ENCODE data around the gene SECISBP2. TPM values are rescaled to one million over a fixed set of nuclear protein-coding genes. Genes with fewer than 3 reads are reported as not detected.
"Not testable (repeated sequence)": the region's sequence is repeated elsewhere in the genome, so short reads cannot be mapped to it uniquely, and the experiment has no call there.

Gene SECISBP2
- total and polyA plus RNA-seq, 2 of the 13 experiments (the other 11 are each of a cell fraction or from before 2014, with no cell fraction given), result 32.4 to 38.0 TPM

DNA sequence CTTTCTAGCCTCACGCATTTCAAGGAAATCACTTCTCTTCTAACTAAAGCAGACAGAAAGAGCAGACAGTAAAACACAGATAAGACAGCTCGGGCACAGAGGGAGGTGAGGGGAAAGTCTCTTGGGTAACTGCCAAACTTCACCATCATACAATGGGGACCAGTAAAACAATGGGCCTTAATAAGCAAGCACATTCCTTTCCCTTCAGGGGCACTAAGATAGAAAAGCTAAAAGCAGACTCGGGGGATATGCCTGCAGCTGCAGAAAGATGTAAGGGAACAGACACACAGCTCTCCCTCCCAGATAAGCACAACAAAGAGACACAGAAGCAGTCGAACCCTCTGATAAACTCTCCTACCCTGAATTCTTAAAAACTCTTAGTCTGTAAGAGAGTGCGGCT lies 22.9 kb upstream of the SECISBP2 start:
- Histone ChIP-seq H3K4me3 (replicated peaks in 1 of 3; ENCODE audit: insufficient read depth in 1 of 3, low read depth in 2 of 3, low read length in 3 of 3) (no peak overlapping the region), H3K4me2 (ENCODE audit: low read depth, low read length) (no peak overlapping the region), H3K36me3 (replicated peaks in 1 of 2; ENCODE audit: control insufficient read depth in 1 of 2, insufficient read depth in 2 of 2, low read length in 2 of 2) (no peaks in the 10 kb centered on the region), H3K27ac (ENCODE audit: extremely low read length, insufficient read depth, low read length) (no peak overlapping the region), H3K27me3 (ENCODE audit: control insufficient read depth in 1 of 2, insufficient read depth in 2 of 2, low read length in 2 of 2) (no peaks in the 10 kb centered on the region), H2AFZ (ENCODE audit: low read length) (no peak overlapping the region), H3K4me1 (ENCODE audit: insufficient read depth, low read length) (no peaks in the 10 kb centered on the region), H3K9ac (ENCODE audit: insufficient read depth, low read depth, low read length) (no peak overlapping the region), H3K9me3 (ENCODE audit: low read length) (no peaks in the 10 kb centered on the region), H4K20me1 (ENCODE audit: insufficient read depth, low read length) (no peaks in the 10 kb centered on the region), H3K79me2 (ENCODE audit: insufficient read depth, low read length) (no peaks in the 10 kb centered on the region)
- ChIA-PET POLR2A (no interaction called here), CTCF (ENCODE audit: low intra/inter-chr PET ratio, low total read pairs) (no interaction called here)
- TF ChIP-seq, protein P1, sequence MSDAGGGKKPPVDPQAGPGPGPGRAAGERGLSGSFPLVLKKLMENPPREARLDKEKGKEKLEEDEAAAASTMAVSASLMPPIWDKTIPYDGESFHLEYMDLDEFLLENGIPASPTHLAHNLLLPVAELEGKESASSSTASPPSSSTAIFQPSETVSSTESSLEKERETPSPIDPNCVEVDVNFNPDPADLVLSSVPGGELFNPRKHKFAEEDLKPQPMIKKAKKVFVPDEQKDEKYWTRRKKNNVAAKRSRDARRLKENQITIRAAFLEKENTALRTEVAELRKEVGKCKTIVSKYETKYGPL (CRISPR knock-in tag; IDR thresholded peaks at IDR 0.05), result no peak
- TF ChIP-seq, protein P2, sequence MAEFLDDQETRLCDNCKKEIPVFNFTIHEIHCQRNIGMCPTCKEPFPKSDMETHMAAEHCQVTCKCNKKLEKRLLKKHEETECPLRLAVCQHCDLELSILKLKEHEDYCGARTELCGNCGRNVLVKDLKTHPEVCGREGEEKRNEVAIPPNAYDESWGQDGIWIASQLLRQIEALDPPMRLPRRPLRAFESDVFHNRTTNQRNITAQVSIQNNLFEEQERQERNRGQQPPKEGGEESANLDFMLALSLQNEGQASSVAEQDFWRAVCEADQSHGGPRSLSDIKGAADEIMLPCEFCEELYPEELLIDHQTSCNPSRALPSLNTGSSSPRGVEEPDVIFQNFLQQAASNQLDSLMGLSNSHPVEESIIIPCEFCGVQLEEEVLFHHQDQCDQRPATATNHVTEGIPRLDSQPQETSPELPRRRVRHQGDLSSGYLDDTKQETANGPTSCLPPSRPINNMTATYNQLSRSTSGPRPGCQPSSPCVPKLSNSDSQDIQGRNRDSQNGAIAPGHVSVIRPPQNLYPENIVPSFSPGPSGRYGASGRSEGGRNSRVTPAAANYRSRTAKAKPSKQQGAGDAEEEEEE (CRISPR knock-in tag; IDR thresholded peaks at IDR 0.05; ENCODE audit: borderline replicate concordance), result no peak
- TF ChIP-seq STAG1 (CRISPR knock-in tag; IDR thresholded peaks at IDR 0.05) (no peak), HHEX (CRISPR knock-in tag; IDR thresholded peaks at IDR 0.05) (no peak), RBM39 (IDR thresholded peaks at IDR 0.05; ENCODE audit: low read depth, low read length, poor library complexity, severe bottlenecking) (no peak)
- TF ChIP-seq, protein P3, sequence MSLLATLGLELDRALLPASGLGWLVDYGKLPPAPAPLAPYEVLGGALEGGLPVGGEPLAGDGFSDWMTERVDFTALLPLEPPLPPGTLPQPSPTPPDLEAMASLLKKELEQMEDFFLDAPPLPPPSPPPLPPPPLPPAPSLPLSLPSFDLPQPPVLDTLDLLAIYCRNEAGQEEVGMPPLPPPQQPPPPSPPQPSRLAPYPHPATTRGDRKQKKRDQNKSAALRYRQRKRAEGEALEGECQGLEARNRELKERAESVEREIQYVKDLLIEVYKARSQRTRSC (CRISPR knock-in tag; IDR thresholded peaks at IDR 0.05; ENCODE audit: low read depth), result no peak
- DNase-seq (ENCODE audit: low spot score) (no peak), FAIRE-seq (no peak), ATAC-seq (no peak)
- in situ Hi-C loops (cut with HindIII; ENCODE audit: extremely low pct_ligation_motif_present, low pct_unique_long_range_greater_than_20kb), result no loop called here
- BruUV-seq (replicated peaks), result no TSS peak
- intact Hi-C loops (cut with micrococcal nuclease; ENCODE audit: unreplicated experiment), result no loop called here
- 30% methylated on average over 5 of the region's 5 CpGs for WGBS (ENCODE audit: low lambda C conversion rate)

DNA sequence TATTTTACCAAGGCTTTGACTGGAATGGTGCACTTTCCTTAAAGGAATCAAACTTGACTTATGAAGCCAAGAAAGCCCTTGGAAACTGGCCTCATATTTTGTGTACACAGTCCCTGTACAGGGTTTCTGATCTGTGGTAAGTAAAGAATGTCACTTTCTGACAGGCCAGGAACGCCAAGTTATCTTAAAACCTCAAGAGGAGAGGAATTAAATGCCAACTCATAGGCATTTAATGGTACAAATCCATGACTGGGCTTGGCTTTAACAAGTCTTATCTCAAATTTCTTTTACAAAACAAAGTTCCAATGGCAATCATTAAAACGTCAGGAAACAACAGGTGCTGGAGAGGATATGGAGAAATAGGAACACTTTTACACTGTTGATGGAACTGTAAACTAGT lies 16.3 kb upstream of the SECISBP2 start:
- BruUV-seq (replicated peaks); CTCF ChIA-PET (ENCODE audit: low intra/inter-chr PET ratio, low total read pairs); POLR2A ChIA-PET; H2AFZ ChIP-seq (ENCODE audit: low read length); DNase-seq (ENCODE audit: low spot score); in situ Hi-C loops (cut with HindIII; ENCODE audit: extremely low pct_ligation_motif_present, low pct_unique_long_range_greater_than_20kb); H3K4me1 ChIP-seq (ENCODE audit: insufficient read depth, low read length); intact Hi-C loops (cut with micrococcal nuclease; ENCODE audit: unreplicated experiment); H4K20me1 ChIP-seq (ENCODE audit: insufficient read depth, low read length); H3K79me2 ChIP-seq (ENCODE audit: insufficient read depth, low read length); H3K36me3 ChIP-seq (replicated peaks in 1 of 2; ENCODE audit: control insufficient read depth in 1 of 2, insufficient read depth in 2 of 2, low read length in 2 of 2); H3K27ac ChIP-seq (ENCODE audit: extremely low read length, insufficient read depth, low read length); H3K4me3 ChIP-seq (replicated peaks in 1 of 3; ENCODE audit: insufficient read depth in 1 of 3, low read depth in 2 of 3, low read length in 3 of 3); FAIRE-seq; H3K27me3 ChIP-seq (ENCODE audit: control insufficient read depth in 1 of 2, insufficient read depth in 2 of 2, low read length in 2 of 2); ATAC-seq; H3K9me3 ChIP-seq (ENCODE audit: low read length); H3K9ac ChIP-seq (ENCODE audit: insufficient read depth, low read depth, low read length); H3K4me2 ChIP-seq (ENCODE audit: low read depth, low read length): not testable (repeated sequence)
- 81% methylated on average over 2 of the region's 2 CpGs for WGBS (ENCODE audit: low lambda C conversion rate)
